NCI-H510A treated with DMSO at 0.1 percent for 48 hours (cell line): Measurements from ENCODE around the gene ZDHHC11B.

Experiments used
- DNase-seq: peaks from one replicate; lab custom pipeline; 2025; lab: John Stamatoyannopoulos, UW

The ZDHHC11B gene

DNA sequence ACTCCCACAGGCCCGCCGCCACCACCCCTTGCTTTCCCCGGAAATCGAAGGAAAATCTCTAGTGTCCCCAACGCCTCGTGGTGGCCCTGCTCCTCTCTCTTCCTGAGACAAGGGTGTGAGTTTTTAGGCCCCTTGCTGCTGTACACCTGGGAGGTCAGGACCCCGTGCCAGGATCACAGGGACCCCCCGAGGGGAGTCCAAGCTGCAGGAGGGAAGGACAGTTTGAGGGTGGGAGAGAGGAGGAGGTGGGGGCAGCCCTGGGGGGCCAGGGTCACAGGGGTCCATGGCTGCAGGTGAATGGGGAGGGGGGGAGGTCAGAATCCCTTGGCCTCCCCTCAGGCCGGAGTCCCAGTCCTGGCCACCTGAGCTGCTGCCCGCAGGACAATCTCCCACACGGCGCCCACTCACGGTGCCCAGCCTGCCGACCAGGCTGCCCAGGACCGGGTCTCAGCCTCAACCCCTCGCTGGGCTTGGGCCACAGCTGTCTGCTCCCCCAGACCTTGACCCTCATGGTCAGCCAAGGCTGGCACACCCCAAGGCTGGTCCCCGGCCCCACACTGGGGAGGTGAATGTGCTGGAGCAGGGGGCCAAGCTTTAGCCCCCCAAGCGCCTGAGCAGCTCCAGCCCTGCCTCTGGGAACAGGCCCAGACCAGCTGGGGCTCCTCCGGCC lies 111.2 kb downstream of the ZDHHC11B start:
- DNase-seq, result no peak

GRCh38 chr5:672329-673160 lies 112.0 kb downstream of the ZDHHC11B start:
- peak; percentile 92 for DNase-seq

DNA sequence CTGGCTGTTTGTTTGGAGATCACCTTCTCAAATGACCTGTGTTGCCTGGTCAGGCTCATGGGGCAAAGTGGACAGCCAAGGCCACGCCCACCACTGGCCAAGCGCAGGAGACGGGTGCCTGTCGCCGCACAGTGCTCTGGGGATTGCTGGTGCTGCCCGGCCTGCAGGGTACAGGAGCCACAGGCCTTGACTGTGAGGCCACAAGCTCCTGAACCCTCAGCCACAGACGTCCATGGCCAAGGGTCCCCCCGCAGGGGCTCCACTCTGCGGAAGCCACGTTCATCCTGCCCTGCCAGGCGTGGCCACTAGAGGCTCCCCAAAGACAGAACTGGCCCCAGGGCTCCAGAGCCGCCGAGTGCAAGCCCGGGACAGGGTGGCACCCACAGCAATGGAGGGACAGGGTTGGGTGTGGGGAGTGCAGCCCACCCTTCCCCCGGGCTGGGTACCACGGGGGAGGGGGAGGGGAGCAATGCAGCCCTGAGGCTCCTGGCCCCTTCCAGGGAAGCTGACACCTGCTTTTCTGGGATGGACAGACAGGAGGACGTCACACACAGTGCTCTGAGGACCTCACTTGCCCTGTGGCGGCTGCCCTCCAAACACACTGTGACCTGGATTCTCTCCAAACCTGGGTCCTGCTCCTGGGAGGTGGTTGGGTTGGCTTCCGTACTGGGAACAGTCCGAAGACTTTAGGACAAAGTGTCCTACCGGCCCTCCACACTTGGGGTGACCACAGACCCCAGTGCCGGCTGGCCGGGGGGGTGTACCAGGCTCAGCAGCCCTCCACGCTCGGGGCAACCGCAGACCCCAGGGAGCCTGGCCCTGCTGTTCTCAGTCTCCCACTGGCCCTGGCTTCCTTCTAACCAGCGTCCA lies 112.8 kb downstream of the ZDHHC11B start:
- DNase-seq, result peak; percentile 81

- no peak for DNase-seq
These were observed 113.9 kb downstream of the ZDHHC11B start for GRCh38 chr5:670396-671270.

DNA sequence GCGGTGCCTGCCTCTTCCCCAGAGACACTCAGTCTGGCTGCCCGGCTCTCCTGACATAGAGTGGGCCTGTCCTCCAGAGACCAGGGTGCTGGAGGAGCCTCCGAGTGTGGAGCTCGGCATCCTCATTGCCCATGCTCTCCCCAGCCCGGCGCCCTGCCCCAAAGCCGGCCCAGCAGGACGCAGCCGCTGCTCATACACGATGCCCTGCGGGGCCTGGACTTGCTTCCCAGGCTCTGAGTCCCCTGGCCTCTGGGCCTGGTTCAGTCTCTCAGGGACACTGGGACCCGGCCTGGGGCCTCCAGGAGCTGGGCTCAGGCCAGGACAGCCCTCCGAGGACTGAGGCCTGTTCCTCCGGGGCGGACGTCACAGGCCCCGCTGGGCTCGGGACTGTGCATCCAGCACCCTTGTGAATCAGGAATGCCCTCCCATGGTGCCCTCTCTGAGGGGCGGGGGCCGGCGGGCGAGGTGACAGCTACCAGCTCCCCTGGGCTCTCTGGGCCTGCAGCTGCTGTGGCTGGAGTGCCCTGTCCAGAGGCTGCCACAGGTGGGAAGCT lies 114.6 kb downstream of the ZDHHC11B start:
- DNase-seq, result no peak

DNA sequence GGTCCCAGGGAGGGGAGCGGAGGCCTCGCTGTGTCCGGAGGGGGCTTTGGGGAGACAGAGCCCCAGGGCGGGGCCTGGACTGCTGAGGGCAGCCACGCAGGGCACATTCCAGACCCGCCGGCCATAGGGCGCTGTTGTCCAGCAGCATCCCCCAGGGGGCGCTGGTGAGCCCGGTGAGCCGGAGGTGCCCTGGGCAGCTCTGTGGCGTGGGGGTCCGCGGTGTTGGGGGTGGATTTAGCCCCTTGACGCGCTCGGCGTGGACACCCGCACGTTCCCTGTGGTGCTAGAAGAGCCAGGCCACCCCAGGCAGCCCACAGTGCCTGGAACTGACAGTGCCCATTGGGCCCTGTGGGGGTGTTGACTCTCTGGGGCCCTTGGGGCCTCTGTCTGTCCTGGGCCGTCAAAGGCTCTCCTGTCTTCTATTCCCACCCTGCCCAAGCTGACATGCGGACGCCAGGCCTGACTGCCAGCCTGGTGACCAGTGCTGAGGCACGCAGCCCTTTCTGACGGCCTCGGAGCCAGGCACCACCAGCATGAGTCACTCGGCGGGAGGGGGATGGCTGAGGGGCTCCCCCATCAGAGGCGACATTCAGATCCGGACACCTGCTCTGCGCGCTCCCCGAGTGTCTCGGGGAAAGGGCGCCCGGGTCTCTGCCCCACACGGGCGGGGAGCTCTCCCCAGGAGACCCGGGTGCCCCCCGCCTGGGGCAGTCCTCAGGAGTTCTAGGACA lies 115.3 kb downstream of the ZDHHC11B start:
- DNase-seq, result no peak

DNA sequence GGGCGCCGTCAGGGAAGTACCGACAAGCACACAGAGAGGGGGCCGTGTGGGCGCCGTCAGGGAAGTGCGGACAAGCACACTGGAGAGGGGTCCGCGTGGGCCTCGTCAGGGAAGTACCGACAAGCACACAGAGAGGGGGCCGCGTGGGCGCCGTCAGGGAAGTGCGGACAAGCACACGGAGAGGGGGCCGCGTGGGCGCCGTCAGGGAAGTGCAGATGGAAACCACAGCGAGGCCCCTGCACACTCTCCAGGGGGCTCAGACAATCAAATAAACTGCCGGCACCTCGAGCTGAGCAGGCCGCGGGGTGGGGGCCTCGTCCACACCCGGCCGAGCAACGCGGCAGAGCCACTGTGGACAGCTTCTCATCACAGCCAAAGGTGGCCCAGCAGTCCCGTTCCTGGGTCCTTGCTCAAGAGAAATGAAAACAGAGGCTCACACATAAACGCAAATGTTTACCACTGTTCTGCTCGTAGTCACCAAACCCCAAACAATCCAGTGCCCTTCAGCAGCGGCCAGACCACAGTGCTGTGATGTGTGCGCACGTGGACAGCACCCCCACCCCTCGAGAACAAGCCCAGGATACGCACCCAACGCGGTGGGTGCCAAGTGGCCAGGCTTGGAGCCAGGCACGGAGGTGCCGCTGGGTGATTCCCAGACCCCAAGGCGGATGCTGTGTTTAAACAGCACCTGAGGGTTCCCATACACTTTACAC lies 116.1 kb downstream of the ZDHHC11B start:
- no peak for DNase-seq

- DNase-seq, result no peak
These were observed 117.6 kb downstream of the ZDHHC11B start for GRCh38 chr5:666816-667498.

- DNase-seq, result no peak
These were observed 118.4 kb downstream of the ZDHHC11B start for GRCh38 chr5:665956-666711.

GRCh38 chr5:665541-665955 lies 119.0 kb downstream of the ZDHHC11B start:
- no peak for DNase-seq

- DNase-seq, result no peak
These were observed 119.6 kb downstream of the ZDHHC11B start for GRCh38 chr5:664994-665360.

GRCh38 chr5:664343-664993 lies 120.1 kb downstream of the ZDHHC11B start:
- no peak for DNase-seq

- no peak for DNase-seq
These were observed 120.8 kb downstream of the ZDHHC11B start for GRCh38 chr5:663436-664342.

- no peak for DNase-seq
These were observed 121.6 kb downstream of the ZDHHC11B start for GRCh38 chr5:662751-663435.

DNA sequence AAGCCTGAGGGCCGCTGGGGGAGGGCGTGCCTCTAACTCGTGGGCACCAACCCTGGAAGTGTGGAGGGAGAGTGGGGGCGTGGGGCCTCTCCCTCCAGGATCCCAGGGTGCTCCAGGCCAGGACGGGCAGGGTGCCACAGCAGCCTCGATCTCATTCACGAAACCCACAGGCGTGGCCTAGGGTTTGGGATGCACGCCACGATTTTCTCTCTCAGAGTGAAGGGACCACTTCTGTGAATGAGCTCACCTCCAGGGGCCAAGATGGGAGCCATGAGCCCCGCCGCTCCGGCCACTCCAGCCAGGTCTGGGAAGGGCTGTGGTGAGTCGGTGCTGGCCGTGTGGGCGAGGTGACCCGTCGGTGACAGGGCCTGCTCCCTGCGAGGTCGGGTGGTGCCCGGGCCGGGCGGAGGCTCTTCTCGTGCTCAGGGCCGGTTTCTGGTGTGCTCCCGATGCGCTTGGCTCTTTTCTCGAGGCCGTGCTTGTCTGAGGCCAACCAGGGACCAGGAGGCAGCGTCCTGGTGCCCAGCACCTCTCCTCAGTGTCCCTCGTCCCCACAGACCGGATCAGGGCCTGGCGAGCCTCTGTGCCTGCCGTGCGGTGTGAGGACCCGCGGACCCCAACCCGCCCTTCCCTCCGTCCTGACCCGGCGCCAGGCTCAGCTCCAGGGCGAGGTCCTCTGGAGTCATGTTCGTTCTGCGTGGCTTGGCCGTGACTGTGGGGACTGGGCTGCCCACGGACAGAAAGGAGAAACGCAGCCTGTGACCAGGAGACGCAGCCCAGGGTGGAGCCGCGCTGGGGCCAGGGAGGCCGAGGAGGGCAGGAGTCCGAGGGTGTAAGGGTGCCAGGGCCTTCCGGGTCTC lies 122.4 kb downstream of the ZDHHC11B start:
- DNase-seq, result no peak
